Measurements from ENCODE around the gene ECM1. TPM values are rescaled to one million over a fixed set of nuclear protein-coding genes. Genes with fewer than 3 reads are reported as not detected.
A peak's percentile ranks its signal among the peaks of the same experiment; 100 is the strongest.

Gene ECM1
- total and polyA plus RNA-seq, 2 donors (not counting 1 experiment from before 2014, with no cell fraction given), result 1.9 to 2.3 TPM

DNA sequence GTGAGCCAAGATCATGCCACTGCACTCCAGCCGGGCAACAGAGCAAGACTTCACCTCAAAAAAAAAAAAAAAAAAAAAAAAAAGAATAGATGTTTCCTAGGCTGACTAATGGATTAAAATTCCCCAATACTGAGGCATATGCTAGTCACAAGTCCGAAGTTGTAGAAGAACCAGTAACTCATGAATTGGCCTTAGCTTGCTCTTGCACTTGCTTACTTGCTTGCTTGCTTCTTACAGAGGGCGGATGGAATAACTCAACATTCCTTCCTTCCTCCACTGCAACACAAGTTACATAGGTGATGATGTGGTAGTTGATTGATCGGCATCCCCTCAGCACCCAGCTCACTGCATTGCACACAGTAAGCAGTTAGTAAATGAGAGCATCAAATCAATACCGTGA, 23.5 kb upstream of the ECM1 start:
- peaks cover 7 to 10% of the 10 kb centered on the region in 2 donors for H3K4me1 ChIP-seq (ENCODE audit: control insufficient read depth in 2 of 2, insufficient read depth in 2 of 2, low read length in 2 of 2)
- no peak overlapping the region for H3K27ac ChIP-seq (ENCODE audit: low read length in 2 of 2)
- no peaks in the 10 kb centered on the region for H3K9me3 Mint-ChIP-seq (ENCODE audit: insufficient read depth)
- DNase-seq (no peak), ATAC-seq (ENCODE audit: low read depth) (no peak)
- peaks cover 13% of the 10 kb centered on the region for H3K79me2 ChIP-seq (ENCODE audit: control insufficient read depth, insufficient read depth, low read length)
- ChIA-PET CTCF (no interaction called here), POLR2A (interaction anchor here (0.7 kb wide), 1 partner anchor 418 kb away, joined by 9 read pairs; no protein-coding TSS in a partner anchor)
- H3K4me3 Mint-ChIP-seq, result no peak overlapping the region
- no peak overlapping the region for H3K4me2 ChIP-seq (replicated peaks; ENCODE audit: low read depth, low read length, poor library complexity, severe bottlenecking)
- intact Hi-C loops (cut with micrococcal nuclease), result loop anchor here (10.0 kb wide), 1 partner anchor 680 kb away; the partner anchor contains the start of genes LYSMD1 and SCNM1
- H3K9ac ChIP-seq (ENCODE audit: low read length), result no peak overlapping the region
- no peak overlapping the region for H2AFZ ChIP-seq (ENCODE audit: insufficient read depth, low read depth, low read length, poor library complexity, severe bottlenecking)
- H3K27me3 ChIP-seq (replicated peaks in 1 of 4; ENCODE audit: control extremely low read depth in 1 of 4, control insufficient read depth in 3 of 4, insufficient read depth in 4 of 4, low read length in 3 of 4), result no peaks in the 10 kb centered on the region
- peaks cover 3 to 7% of the 10 kb centered on the region in 2 experiments for H3K36me3 ChIP-seq (replicated peaks in 1 of 2; ENCODE audit: control extremely low read depth in 1 of 2, control insufficient read depth in 1 of 2, extremely low read depth in 1 of 2, insufficient read depth in 2 of 2, low read length in 1 of 2)
- TF ChIP-seq, protein P1, sequence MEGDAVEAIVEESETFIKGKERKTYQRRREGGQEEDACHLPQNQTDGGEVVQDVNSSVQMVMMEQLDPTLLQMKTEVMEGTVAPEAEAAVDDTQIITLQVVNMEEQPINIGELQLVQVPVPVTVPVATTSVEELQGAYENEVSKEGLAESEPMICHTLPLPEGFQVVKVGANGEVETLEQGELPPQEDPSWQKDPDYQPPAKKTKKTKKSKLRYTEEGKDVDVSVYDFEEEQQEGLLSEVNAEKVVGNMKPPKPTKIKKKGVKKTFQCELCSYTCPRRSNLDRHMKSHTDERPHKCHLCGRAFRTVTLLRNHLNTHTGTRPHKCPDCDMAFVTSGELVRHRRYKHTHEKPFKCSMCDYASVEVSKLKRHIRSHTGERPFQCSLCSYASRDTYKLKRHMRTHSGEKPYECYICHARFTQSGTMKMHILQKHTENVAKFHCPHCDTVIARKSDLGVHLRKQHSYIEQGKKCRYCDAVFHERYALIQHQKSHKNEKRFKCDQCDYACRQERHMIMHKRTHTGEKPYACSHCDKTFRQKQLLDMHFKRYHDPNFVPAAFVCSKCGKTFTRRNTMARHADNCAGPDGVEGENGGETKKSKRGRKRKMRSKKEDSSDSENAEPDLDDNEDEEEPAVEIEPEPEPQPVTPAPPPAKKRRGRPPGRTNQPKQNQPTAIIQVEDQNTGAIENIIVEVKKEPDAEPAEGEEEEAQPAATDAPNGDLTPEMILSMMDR (IDR thresholded peaks at IDR 0.05), result no peak
- TF ChIP-seq EZH2 (IDR thresholded peaks at IDR 0.05; ENCODE audit: borderline replicate concordance, insufficient read depth, low read depth, low read length, poor library complexity, severe bottlenecking), result no peak
- no peaks in the 10 kb centered on the region for H3K27me3 Mint-ChIP-seq
- peaks cover 16% of the 10 kb centered on the region for H3K4me1 Mint-ChIP-seq
- no peak overlapping the region for H3K27ac Mint-ChIP-seq
- no peak overlapping the region for H3K4me3 ChIP-seq (ENCODE audit: control extremely low read depth in 1 of 5, extremely low read depth in 1 of 5, insufficient read depth in 1 of 5, low read depth in 2 of 5, low read length in 4 of 5)
- no peaks in the 10 kb centered on the region for H4K20me1 ChIP-seq (ENCODE audit: control insufficient read depth, insufficient read depth, low read length, poor library complexity, severe bottlenecking)
- WGBS (ENCODE audit: insufficient coverage), result 94% methylated on average over 2 of the region's 5 CpGs
- no peaks in the 10 kb centered on the region for H3K9me3 ChIP-seq (ENCODE audit: control extremely low read depth in 1 of 3, control insufficient read depth in 2 of 3, insufficient read depth in 1 of 3, low read length in 2 of 3)

DNA sequence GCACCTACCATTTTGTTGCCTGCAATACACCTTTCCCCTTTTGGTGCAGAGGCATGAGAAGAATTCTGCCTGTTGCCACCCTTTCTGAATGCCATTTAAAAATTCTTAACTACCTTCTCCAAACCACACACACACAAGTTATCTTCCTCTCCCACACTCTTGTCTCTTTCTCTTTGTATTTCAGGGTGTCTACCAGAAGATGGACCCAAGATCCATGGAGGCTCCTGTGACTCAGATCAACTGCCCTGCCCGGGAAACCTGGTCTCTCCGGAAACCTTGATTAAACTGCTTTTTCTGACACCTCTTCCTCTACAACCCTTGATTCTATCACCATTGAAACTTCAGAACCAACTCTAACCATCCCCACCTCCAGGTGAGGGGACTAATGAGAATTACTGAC, 23.0 kb upstream of the ECM1 start:
- Histone ChIP-seq H3K79me2 (ENCODE audit: control insufficient read depth, insufficient read depth, low read length) (peaks cover 13% of the 10 kb centered on the region), H3K4me1 (ENCODE audit: control insufficient read depth in 2 of 2, insufficient read depth in 2 of 2, low read length in 2 of 2) (peaks cover 7 to 10% of the 10 kb centered on the region in 2 donors), H4K20me1 (ENCODE audit: control insufficient read depth, insufficient read depth, low read length, poor library complexity, severe bottlenecking) (no peaks in the 10 kb centered on the region), H3K4me3 (ENCODE audit: control extremely low read depth in 1 of 5, extremely low read depth in 1 of 5, insufficient read depth in 1 of 5, low read depth in 2 of 5, low read length in 4 of 5) (no peak overlapping the region), H3K27ac (ENCODE audit: low read length in 2 of 2) (no peak overlapping the region), H3K27me3 (replicated peaks in 1 of 4; ENCODE audit: control extremely low read depth in 1 of 4, control insufficient read depth in 3 of 4, insufficient read depth in 4 of 4, low read length in 3 of 4) (no peaks in the 10 kb centered on the region), H3K9ac (ENCODE audit: low read length) (no peak overlapping the region), H3K9me3 (ENCODE audit: control extremely low read depth in 1 of 3, control insufficient read depth in 2 of 3, insufficient read depth in 1 of 3, low read length in 2 of 3) (no peaks in the 10 kb centered on the region), H2AFZ (ENCODE audit: insufficient read depth, low read depth, low read length, poor library complexity, severe bottlenecking) (peak overlapping the region; percentile 9), H3K36me3 (replicated peaks in 1 of 2; ENCODE audit: control extremely low read depth in 1 of 2, control insufficient read depth in 1 of 2, extremely low read depth in 1 of 2, insufficient read depth in 2 of 2, low read length in 1 of 2) (peaks cover 4 to 8% of the 10 kb centered on the region in 2 experiments), H3K4me2 (replicated peaks; ENCODE audit: low read depth, low read length, poor library complexity, severe bottlenecking) (no peak overlapping the region)
- no peak for DNase-seq
- ATAC-seq (ENCODE audit: low read depth), result no peak
- WGBS (ENCODE audit: insufficient coverage), result no CpG with 5 or more reads among the region's 2 CpGs
- H3K4me3 Mint-ChIP-seq, result peak overlapping the region; percentile 53
- H3K9me3 Mint-ChIP-seq (ENCODE audit: insufficient read depth), result no peaks in the 10 kb centered on the region
- TF ChIP-seq, protein P1 (IDR thresholded peaks at IDR 0.05), result no peak
- TF ChIP-seq EZH2 (IDR thresholded peaks at IDR 0.05; ENCODE audit: borderline replicate concordance, insufficient read depth, low read depth, low read length, poor library complexity, severe bottlenecking), result no peak
- POLR2A ChIA-PET, result interaction anchor here (0.7 kb wide), 1 partner anchor 418 kb away, joined by 9 read pairs; no protein-coding TSS in a partner anchor
- H3K27me3 Mint-ChIP-seq, result no peaks in the 10 kb centered on the region
- no peak overlapping the region for H3K27ac Mint-ChIP-seq
- CTCF ChIA-PET, result no interaction called here
- intact Hi-C loops (cut with micrococcal nuclease), result loop anchor here (10.0 kb wide), 1 partner anchor 680 kb away; the partner anchor contains the start of genes LYSMD1 and SCNM1
- H3K4me1 Mint-ChIP-seq, result peaks cover 16% of the 10 kb centered on the region
